GM19328 (cell line): ENCODE data around the gene SEPTIN1.

ENCODE experiments used
- ATAC-seq: cut with Tn5 transposase; IDR thresholded peaks from one replicate; pipeline ENCODE4 v1.9.1; 2021; ENCODE audit warnings: mild to moderate bottlenecking, moderate library complexity; ENCODE audit not compliant: unreplicated experiment

Gene SEPTIN1

GRCh38 chr16:30377050-30377811 lies 5.1 kb downstream of the SEPTIN1 start:
- ATAC-seq, result no peak

- no peak for ATAC-seq
Measured at GRCh38 chr16:30376461-30376902, 5.9 kb downstream of the SEPTIN1 start.

- ATAC-seq, result no peak
Measured at GRCh38 chr16:30375864-30376263, 6.5 kb downstream of the SEPTIN1 start.

GRCh38 chr16:30374538-30374937 lies 7.8 kb downstream of the SEPTIN1 start, which contains the start of gene MYL11:
TSS of gene MYL11 (plus strand) at chr16:30374802. CDS start at chr16:30374858, 56 bp downstream.
- ATAC-seq, result no peak

GRCh38 chr16:30372725-30373124 lies 9.6 kb downstream of the SEPTIN1 start:
- no peak for ATAC-seq

- ATAC-seq, result no peak
Measured at GRCh38 chr16:30372038-30372712, 10.2 kb downstream of the SEPTIN1 start.

- no peak for ATAC-seq
Measured at GRCh38 chr16:30371248-30371816, 11.0 kb downstream of the SEPTIN1 start.

GRCh38 chr16:30370456-30371247 lies 11.7 kb downstream of the SEPTIN1 start, which contains the start of gene TBC1D10B:
TSS of gene TBC1D10B (minus strand) at chr16:30370494. CDS start at chr16:30370183, 311 bp downstream.
- peak; percentile 70 for ATAC-seq

GRCh38 chr16:30369938-30370455 lies 12.4 kb downstream of the SEPTIN1 start:
- no peak for ATAC-seq

GRCh38 chr16:30369091-30369937 lies 13.0 kb downstream of the SEPTIN1 start:
- ATAC-seq, result no peak

- ATAC-seq, result no peak
Measured at GRCh38 chr16:30368792-30369090, 13.6 kb downstream of the SEPTIN1 start.

- ATAC-seq, result no peak
Measured at GRCh38 chr16:30368122-30368791, 14.1 kb downstream of the SEPTIN1 start.

GRCh38 chr16:30367349-30368009 lies 14.9 kb downstream of the SEPTIN1 start:
- ATAC-seq, result no peak

GRCh38 chr16:30366511-30366910 lies 15.8 kb downstream of the SEPTIN1 start:
- ATAC-seq, result no peak

- no peak for ATAC-seq
Measured at GRCh38 chr16:30365200-30365599, 17.2 kb downstream of the SEPTIN1 start.

GRCh38 chr16:30361180-30361579 lies 21.2 kb downstream of the SEPTIN1 start:
- no peak for ATAC-seq

- ATAC-seq, result no peak
Measured at GRCh38 chr16:30359871-30360170, 22.5 kb downstream of the SEPTIN1 start.

GRCh38 chr16:30358990-30359870 lies 23.1 kb downstream of the SEPTIN1 start:
- ATAC-seq, result no peak
